HG03064 (cell line): ENCODE data around the gene MYL10.
"Not testable (repeated sequence)": the region's sequence is repeated elsewhere in the genome, so short reads cannot be mapped to it uniquely, and the experiment has no call there.

ENCODE experiments used
- ATAC-seq: cut with Tn5 transposase; IDR thresholded peaks from one replicate; pipeline ENCODE4 v1.9.1; 2021; ENCODE audit warnings: low read depth; ENCODE audit not compliant: unreplicated experiment

MYL10 gene

DNA sequence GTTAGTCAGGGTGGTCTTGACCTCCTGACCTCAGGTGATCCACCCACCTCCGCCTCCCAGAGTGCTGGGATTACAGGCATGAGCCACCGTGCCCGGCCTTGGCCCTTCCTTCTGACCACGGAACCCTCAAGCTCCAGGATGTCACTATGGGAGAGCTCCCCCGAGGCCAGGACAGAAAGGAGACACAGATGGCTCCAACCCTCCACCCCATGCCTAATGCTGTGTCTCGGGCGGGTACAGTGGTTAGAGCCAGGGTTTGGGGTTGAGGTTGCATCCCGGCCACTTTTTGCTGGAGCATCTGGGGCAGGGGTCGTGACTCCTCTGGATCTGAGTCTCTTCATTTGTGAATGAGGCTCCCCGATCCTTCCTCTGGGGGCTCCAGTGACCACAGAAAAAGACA, 8.1 kb downstream of the MYL10 start:
- no peak for ATAC-seq

DNA sequence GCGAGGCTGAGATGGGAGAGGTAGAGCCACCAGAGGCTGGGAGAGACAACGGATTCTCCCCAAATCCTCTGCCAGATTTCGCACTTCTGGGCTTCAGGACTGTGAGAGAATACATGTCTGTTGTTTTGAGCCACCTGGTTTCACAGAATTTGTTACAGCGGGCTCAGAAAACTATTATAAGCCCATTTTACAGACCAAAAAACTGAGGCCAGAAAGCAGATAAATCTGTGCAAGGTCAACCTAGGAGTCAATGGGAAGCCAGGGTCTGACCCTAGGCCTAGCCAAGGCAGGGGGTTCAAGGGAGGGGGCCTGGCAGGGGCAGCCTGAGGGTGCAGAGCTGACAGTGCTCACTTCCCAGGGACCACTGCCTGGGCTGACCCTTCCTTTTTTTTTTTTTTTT, 8.7 kb downstream of the MYL10 start:
- no peak for ATAC-seq

GRCh38 chr7:101618916-101619315, 10.2 kb downstream of the MYL10 start:
- ATAC-seq = no peak

GRCh38 chr7:101618207-101618839, 10.8 kb downstream of the MYL10 start:
- no peak for ATAC-seq

GRCh38 chr7:101617451-101618206, 11.5 kb downstream of the MYL10 start:
- no peak for ATAC-seq

DNA sequence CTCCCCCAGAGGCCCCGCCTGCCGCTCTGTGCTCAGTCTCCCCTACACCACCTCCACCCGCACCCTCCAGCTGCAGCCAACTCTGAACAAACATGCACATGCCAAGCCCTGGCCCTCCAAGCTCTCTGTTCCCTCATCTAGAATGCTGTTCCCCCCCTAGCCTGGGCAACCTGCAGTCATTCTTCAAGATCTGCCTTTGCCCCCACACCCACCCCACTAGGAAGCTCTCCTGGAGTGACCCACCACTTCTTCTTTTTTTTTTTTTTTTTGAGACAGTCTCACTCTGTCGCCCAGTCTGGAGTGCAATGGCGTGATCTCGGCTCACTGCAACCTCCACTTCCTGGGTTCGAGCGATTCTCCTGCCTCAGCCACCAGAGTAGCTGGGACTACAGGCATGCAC, 13.7 kb downstream of the MYL10 start:
- no peak for ATAC-seq

- no peak for ATAC-seq
These were observed 14.2 kb downstream of the MYL10 start for GRCh38 chr7:101614939-101615302.

DNA sequence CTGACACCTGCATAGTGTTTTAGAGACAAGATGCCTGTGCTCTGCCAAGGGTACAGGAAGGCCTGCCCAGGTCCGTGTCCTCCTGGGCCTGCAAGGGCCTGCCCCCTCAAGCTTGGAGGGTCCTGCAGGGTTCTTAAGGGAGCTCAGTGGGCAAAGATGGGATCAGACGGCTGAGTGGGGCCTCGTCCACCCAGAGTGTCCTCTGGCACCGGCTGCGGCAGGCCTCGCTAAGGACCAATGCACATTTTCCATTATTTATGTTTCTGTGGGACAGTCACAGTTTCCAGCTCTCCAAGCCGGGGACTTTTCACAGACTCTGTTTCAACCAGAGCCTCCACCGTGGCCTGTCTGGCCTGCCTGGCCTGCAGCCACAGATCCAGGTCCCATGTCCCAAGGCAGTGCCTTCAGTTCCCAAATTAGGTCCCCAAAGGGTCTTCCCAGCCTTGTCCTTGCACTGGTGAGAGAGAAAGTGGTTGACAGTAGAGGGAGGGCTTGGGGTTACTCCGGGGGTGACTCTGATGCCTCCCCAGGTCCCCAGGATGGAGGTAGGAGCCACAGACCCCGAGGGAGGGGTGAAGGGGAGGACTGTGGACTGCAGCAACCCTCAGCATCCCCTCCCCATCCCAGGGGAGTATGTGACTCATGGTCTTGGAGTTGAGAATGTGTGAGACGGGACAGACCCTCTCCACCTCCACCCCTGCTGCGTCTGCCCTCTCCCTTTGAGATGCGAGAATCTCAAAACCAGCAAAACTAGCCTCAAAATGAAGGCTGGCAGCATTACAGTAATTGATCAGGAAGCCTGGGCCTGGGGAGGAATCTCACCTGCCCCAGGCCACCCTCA, 14.8 kb downstream of the MYL10 start:
- ATAC-seq = no peak

GRCh38 chr7:101612885-101613515, 16.1 kb downstream of the MYL10 start:
- ATAC-seq = no peak

GRCh38 chr7:101608772-101609713, 20.1 kb downstream of the MYL10 start:
- ATAC-seq = no peak

DNA sequence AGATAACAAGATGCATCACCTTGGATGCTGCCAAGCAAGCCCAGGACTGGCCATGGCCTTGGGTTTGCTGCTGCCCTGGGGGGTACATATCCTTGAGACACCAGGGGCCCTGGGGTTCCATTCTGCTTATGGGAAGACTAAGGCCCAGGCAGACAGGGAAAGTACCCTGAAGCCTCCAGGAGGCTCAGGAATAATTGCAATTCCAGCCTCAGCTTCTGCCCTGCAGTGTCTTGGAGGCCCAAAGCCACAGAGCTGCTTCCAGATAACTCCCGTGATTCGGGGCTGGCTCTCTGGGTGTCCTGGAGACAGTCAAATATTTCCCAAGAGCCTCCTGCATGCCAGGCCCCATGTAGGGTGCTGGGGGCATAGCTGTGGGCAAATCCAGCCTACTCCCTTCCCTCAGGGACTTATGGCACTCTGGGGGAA, 22.6 kb downstream of the MYL10 start:
- no peak for ATAC-seq

- ATAC-seq = no peak
These were observed 23.2 kb downstream of the MYL10 start for GRCh38 chr7:101605611-101606497.

- ATAC-seq = not testable (repeated sequence)
These were observed 24.2 kb downstream of the MYL10 start for GRCh38 chr7:101604934-101605332.

DNA sequence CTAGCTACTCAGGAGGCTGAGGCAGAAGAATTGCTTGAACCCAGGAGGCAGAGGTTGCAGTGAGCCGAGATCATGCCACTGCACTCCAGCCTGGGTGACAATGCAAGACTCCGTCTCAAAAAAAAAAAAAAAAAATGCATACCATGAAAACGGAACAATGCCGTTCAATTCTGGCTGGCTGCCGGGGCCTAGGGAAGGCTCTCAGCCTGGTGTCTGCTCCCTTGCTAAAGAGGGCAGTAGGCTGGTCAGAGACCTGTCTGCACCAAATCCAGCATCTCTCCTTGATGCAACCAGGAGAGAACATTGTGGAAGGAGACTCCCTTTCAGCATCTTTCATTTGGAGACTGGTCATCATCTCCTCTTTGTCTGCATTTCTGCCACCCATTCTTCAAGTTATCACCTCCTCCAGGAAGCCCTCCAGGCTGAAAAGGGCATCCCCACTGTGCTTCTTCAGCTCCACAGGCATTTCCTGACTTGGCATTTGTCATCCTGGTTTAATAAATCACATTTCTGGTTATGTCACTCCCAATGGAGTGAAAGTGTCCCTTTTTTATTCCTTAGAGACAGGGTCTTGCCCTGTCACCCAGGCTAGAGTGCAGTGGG, 24.7 kb downstream of the MYL10 start:
- no peak for ATAC-seq

GRCh38 chr7:101602484-101603241, 26.4 kb downstream of the MYL10 start:
- no peak for ATAC-seq

- ATAC-seq = no peak
These were observed 27.0 kb downstream of the MYL10 start for GRCh38 chr7:101602082-101602481.

GRCh38 chr7:101599787-101600186, 29.3 kb downstream of the MYL10 start:
- ATAC-seq = no peak
